Stimulated activated CD8-positive, alpha-beta memory T cell treated with anti-CD3 and anti-CD28 coated beads, Interleukin-12 subunit alpha, Interleukin-12 subunit beta, amount 100 ng/mL, for 4 hours (primary cell): ENCODE measurements around the gene SETD1B.
"Not testable (repeated sequence)": the region's sequence is repeated elsewhere in the genome, so short reads cannot be mapped to it uniquely, and the experiment has no call there.

Experiments
- DNase-seq: peaks from one replicate; pipeline ENCODE4 v3.0.0-alpha.2; 2020; ENCODE audit warnings: low read depth

The SETD1B gene

DNA sequence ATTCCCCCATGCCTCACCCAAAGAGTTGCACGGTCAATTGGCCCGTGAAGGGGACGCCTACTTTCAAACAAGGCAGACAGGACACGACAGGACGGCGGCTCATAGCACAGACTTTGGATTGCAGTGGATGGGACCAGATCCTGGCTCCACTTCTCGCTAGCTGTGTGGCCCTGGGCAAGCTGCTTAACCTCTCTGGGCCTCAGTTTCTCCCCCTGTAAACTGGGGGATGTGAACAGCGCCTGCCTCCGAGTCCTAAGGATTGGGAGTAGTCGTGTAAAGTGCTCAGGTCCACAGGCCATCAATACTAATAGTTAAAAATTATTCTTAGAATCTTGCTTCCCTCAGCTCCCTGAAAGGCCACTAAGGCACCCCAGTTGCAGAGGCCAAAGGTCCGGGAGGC is 23.4 kb upstream of the SETD1B start:
- DNase-seq, result no peak

DNA sequence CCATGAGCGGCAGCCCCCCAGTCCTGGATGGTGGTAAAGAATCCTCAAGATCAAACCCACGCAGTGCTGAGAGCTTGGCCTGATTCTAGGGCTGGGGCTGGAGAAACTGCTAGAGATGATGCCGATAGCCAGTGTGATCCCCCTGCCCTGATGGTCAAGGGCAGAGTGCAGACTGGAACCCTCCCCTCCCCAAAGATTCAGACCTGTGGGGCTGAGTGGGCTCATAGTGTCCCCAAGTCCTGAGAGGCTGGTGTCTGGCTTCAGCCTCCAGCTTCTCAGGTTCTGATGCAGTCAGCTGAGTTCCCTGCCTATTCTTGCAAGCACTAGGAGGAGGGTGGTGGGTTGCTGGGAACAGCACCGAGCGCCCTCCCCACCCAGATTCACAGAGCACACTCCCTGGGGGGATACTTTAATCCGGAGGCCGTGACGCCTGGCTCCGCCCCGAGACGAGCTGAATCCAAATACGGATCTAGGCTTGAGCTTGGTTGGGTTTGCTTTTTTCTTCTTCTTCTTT is 22.3 kb upstream of the SETD1B start:
- DNase-seq, result no peak

- DNase-seq, result peak; percentile 47
Observed at GRCh38 chr12:121781998-121782979, 21.5 kb upstream of the SETD1B start.

GRCh38 chr12:121783766-121784165 is 20.0 kb upstream of the SETD1B start:
- no peak for DNase-seq

- DNase-seq, result no peak
Observed at GRCh38 chr12:121784460-121784859, 19.3 kb upstream of the SETD1B start.

DNA sequence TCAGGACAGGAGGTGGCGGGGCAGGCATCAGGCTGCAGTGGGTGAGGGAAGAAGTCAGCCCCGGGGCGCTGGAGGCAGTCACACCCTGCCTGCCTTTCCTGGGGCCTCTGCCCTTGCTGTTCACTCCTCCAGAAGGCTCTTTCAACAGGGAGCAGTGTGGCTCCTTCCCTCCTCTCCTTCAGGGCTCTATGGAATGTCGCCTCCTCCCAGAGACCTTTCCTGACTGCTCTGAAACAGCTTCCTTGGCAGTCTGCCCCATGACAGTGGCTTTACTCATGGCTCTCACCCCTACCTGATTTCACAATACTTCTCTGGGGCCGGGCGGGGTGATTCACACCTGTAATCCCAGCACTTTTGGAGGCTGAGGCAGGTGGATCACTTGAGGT is 17.4 kb upstream of the SETD1B start:
- DNase-seq, result no peak

GRCh38 chr12:121787063-121788025 is 16.5 kb upstream of the SETD1B start:
- no peak for DNase-seq

DNA sequence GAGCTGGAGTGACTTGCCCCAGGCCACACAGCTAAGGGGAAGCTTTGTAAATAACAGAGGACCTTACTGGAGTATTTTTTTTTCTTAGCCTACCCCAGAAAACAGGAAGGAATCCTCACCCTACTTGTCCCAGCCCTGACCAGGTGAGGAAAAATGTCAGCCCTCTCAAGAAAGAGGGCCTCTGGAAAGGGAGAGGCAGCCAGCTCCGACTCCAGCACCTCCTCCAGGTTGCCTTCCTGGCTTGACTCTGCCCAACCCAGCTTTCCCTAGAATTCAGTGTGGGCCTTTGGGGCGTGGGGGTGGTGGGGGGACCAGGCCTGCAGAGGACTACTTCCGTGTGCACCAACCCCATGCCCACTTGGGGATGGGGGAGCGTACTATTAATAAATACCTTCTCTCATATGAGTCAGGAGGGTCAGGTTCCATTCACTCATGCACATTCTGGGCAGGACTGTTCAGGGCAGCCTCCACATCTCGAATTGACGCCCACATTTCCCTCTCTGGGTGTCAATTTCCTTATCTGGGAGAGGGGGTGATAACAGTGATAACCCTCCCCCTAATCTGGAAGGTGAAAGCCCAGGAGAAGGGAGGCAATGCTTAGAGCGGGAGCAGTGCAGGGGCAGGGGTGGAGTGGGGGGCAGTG is 15.5 kb upstream of the SETD1B start:
- no peak for DNase-seq

- no peak for DNase-seq
Observed at GRCh38 chr12:121789233-121789781, 14.5 kb upstream of the SETD1B start.

DNA sequence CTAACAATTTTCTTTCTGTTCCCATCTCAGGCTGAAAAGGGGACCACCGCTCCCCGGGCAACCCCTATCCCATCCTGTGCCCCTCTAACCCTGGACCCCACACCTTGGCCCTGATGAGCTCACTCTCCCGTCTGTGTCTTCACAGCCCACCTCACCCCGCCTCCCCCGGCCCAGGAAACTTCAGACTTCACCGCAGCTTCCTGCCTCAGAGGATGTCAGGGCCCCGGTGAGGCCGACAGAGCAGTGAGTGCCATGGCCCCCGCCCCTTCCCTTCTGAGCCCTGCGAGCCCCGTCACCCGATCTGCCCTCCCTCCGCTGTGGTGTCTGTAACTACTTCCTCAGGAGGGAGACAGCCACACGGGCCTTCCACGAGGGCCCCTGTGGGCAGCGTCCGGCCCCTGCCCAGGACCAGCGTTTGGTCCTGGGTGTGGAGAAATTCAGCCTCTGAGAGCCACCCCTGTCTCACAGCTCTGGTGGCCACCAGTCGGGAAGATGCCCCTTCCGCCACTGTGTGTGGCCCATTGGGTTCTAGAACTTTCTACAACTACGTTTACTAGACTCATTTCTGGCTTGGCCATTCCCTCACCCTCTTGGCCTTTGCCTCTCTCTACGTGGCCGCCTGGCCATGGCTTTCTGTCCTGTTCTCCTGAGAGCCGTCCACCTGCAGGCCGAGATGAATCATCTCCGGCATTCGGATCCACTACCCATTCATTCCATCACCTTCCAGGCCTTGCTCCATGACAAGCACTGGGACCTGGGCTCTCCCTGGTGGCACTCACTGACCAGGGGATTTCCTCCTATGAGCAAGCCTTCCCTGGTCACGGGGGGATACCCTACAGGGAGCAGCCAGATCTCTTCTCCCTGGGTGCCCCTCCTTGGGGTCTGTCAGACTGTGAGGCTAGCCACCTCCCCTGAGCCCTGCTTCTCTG is 13.7 kb upstream of the SETD1B start:
- DNase-seq, result peak; percentile 92

DNA sequence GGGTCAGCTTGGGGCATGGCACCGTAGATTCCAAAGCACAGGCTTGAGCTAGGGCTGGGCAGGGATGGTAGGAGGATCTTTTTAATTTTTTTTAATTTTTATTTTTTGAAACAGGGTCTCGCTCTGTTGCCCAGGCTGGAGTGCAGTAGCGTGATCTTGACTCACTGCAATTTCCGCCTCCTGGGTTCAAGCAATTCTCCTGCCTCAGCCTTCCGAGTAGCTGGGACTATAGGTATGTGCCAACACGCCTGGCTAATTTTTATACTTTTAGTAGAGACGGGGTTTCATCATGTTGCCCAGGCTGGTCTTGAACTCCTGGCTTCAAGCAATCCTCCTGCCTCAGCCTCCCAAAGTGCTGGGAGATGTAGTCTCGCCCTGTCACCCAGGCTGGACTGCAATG is 13.0 kb upstream of the SETD1B start:
- not testable (repeated sequence) for DNase-seq

- DNase-seq, result no peak
Observed at GRCh38 chr12:121791671-121792551, 11.9 kb upstream of the SETD1B start.

GRCh38 chr12:121792607-121793439 is 11.0 kb upstream of the SETD1B start:
- DNase-seq, result peak; percentile 45

DNA sequence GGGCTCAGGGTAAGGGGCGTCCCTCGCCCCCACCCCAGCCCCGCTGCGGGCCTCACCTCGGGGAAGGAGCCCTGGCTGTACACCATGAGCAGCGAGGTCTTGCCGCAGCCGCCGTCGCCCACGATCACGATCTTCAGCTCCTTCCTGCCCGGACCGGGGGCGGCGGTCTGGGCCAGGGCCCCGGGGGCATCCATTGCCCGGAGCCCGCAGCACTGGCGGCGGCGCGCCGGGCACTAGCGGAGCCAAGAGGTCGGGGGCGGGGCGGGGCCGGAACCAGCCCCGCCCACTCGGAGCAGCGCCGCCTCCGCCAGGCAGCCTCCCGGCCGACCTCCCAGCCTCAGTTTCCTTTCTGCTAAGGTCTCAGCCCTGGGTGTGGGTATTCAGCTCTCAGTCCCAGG is 10.4 kb upstream of the SETD1B start, which contains the start of gene RHOF:
Gene RHOF, minus strand, starts transcription at position 249 of the 398 bp plus-strand sequence. Its CDS starts 55 bp downstream, at position 194.
- DNase-seq, result peak; percentile 56

DNA sequence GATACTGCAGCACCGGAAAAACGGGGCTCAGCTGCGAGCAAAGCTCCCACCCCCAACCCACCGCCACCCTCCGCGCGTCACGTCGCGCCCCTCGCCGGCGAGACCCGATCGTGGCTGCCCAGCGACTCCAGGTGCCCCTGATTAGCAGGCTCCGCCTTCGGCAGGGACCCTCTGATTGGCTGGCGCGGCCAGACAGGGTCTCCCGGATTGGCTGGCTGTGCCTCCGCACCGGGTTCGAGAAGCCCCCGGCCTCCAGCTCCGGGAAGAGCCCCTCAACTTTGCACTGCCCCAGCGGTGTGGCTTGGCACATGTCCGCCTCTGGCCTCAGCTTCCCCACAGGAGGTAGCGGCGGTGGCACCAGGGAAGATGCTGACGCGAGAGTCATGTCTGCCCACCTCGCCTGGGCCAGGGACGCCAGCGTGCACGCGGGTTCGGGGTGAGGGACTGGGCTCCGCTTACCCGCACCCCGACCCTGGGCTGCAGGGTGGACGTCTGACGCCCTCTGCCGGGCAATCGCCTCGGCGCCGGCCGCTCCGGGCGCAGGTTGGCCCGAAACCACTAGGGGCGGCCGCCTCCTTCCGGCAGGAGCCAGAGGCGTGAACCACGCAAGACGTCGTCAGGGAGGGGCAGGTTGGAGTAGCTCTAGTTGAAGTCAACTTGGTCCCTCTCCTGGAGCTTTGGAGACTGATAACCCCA is 9.8 kb upstream of the SETD1B start:
- peak; percentile 95 for DNase-seq

DNA sequence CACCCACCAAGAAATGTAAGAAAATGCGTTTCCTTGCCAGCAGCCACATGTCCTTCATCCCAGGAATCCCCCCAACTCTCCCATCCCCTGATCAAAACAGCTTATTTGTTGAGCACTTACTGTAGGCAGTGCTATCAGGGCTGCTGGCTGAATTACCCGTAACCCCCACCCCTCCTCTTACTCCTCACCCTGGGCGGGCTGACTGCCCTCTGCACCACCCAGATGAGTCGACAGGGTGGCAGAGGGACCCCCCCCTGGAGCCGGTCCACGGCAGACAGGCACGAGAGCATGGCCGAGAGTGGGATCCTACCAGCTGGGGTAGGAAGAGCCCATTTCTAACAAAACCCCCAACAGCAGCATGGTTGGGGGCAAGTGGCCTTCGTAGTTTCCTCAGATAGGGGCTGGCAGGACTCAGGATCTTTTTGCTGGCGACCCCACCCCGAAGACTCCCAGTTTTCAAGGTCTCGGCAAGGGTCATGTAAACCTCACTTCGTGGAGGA is 9.2 kb upstream of the SETD1B start:
- DNase-seq, result no peak
